Astrocyte (in vitro differentiated cells and primary cell): Measurements from ENCODE around the gene RC3H1. TPM values are rescaled to one million over a fixed set of nuclear protein-coding genes. Genes with fewer than 3 reads are reported as not detected.

Experiments used
- DNase-seq: peaks from one replicate; pipeline ENCODE4 v3.0.0-alpha.2; 2010; ENCODE audit warnings: low read depth
- FAIRE-seq: peaks from 2 replicates; lab custom pipeline; 2011; peaks lifted over from hg19 to GRCh38; lab: Jason Lieb, UNC
- H2AFZ ChIP-seq: 2 replicates; pipeline ENCODE4 v1.6.0; 2012; ENCODE audit warnings: low read depth, low read length, inconsistent platforms
- H3K27ac ChIP-seq: 2 replicates; pipeline ENCODE4 v1.5.1; 2011; ENCODE audit warnings: low read depth, low read length, inconsistent platforms
- H3K27me3 ChIP-seq: 2 replicates; pipeline ENCODE4 v1.6.0; 2011; ENCODE audit warnings: low read length, inconsistent platforms; ENCODE audit not compliant: insufficient read depth
- H3K36me3 ChIP-seq: 2 replicates; pipeline ENCODE4 v1.5.1; 2011; ENCODE audit warnings: low read length, inconsistent platforms; ENCODE audit not compliant: insufficient read depth
- H3K4me1 ChIP-seq: 2 replicates; pipeline ENCODE4 v1.5.1; 2011; ENCODE audit warnings: low read length, inconsistent platforms; ENCODE audit not compliant: insufficient read depth
- H3K4me2 ChIP-seq: 2 replicates; pipeline ENCODE4 v1.6.0; 2012; ENCODE audit warnings: low read length, inconsistent platforms
- H3K4me3 ChIP-seq: 2 replicates; pipeline ENCODE4 v1.5.1; 2011; ENCODE audit warnings: low read depth, mild to moderate bottlenecking, low read length, inconsistent platforms; ENCODE audit not compliant: insufficient read depth
- H3K79me2 ChIP-seq: 2 replicates; pipeline ENCODE4 v1.6.0; 2012; ENCODE audit warnings: mild to moderate bottlenecking, low read length, inconsistent platforms; ENCODE audit not compliant: insufficient read depth
- H3K9ac ChIP-seq: 2 replicates; pipeline ENCODE4 v1.6.0; 2012; ENCODE audit warnings: mild to moderate bottlenecking, low read length, inconsistent platforms
- H3K9me3 ChIP-seq: 2 replicates; pipeline ENCODE4 v1.5.1; 2012; ENCODE audit warnings: low read depth, mild to moderate bottlenecking, low read length, inconsistent platforms; ENCODE audit not compliant: insufficient read depth
- H4K20me1 ChIP-seq: 2 replicates; pipeline ENCODE4 v1.6.0; 2012; ENCODE audit warnings: low read length, inconsistent platforms; ENCODE audit not compliant: insufficient read depth
- H3K27ac Mint-ChIP-seq: one replicate; pipeline ENCODE4 v1.8.0; 2021; ENCODE audit warnings: mild to moderate bottlenecking, mixed read lengths; ENCODE audit not compliant: unreplicated experiment
- H3K27me3 Mint-ChIP-seq: one replicate; pipeline ENCODE4 v1.8.0; 2021; ENCODE audit warnings: low read depth, mixed read lengths; ENCODE audit not compliant: unreplicated experiment
- H3K36me3 Mint-ChIP-seq: one replicate; pipeline ENCODE4 v1.8.0; 2021; ENCODE audit warnings: low read depth, mixed read lengths; ENCODE audit not compliant: unreplicated experiment
- H3K4me1 Mint-ChIP-seq: one replicate; pipeline ENCODE4 v1.8.0; 2021; ENCODE audit warnings: low read depth, mixed read lengths; ENCODE audit not compliant: unreplicated experiment
- H3K4me3 Mint-ChIP-seq: one replicate; pipeline ENCODE4 v1.8.0; 2021; ENCODE audit warnings: mild to moderate bottlenecking, moderate library complexity, mixed read lengths; ENCODE audit not compliant: unreplicated experiment
- H3K9me3 Mint-ChIP-seq: one replicate; pipeline ENCODE4 v1.8.0; 2021; ENCODE audit warnings: mild to moderate bottlenecking, mixed read lengths; ENCODE audit not compliant: unreplicated experiment
- EZH2 ChIP-seq: IDR thresholded peaks from 2 replicates; pipeline ENCODE4 v1.6.1; 2012; ENCODE audit warnings: mild to moderate bottlenecking, low read length, inconsistent platforms; ENCODE audit not compliant: insufficient read depth
- total RNA-seq: library from RNA; stranded (reverse); gene quantifications from 2 replicates; pipeline ENCODE4 v1.2.1, GENCODE V29; 2021
- TF ChIP-seq, protein P1 (sequence below): IDR thresholded peaks from 2 replicates; pipeline ENCODE4 v1.5.1; 2011; ENCODE audit warnings: low read depth, mild to moderate bottlenecking, inconsistent platforms, low read length, moderate library complexity; ENCODE audit not compliant: insufficient read depth

The RC3H1 gene
- total RNA-seq, 1 donor from 2014 or later, result 38.1 TPM

DNA sequence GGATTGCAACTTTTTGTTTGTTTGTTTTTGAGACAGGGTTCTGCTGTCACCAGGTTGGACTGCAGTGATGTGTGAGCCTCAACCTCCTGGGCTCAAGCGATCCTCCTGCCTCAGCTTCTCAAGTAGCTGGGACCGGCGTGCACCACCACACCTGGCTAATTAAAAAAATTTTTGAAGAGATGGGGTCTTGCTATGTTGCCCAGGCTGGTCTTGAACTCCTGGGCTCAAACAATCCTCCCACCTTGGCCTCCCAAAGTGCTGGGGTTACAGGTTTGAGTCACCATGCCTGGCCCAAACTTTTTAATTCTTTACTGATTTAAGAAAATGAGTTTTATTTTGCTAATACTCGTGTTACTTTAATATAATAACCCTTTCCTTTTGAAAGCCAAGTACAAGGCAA lies 73.6 kb downstream of the RC3H1 start:
- TF ChIP-seq EZH2, result no peak
- TF ChIP-seq, protein P1, sequence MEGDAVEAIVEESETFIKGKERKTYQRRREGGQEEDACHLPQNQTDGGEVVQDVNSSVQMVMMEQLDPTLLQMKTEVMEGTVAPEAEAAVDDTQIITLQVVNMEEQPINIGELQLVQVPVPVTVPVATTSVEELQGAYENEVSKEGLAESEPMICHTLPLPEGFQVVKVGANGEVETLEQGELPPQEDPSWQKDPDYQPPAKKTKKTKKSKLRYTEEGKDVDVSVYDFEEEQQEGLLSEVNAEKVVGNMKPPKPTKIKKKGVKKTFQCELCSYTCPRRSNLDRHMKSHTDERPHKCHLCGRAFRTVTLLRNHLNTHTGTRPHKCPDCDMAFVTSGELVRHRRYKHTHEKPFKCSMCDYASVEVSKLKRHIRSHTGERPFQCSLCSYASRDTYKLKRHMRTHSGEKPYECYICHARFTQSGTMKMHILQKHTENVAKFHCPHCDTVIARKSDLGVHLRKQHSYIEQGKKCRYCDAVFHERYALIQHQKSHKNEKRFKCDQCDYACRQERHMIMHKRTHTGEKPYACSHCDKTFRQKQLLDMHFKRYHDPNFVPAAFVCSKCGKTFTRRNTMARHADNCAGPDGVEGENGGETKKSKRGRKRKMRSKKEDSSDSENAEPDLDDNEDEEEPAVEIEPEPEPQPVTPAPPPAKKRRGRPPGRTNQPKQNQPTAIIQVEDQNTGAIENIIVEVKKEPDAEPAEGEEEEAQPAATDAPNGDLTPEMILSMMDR, result no peak
- no peak overlapping the region for H3K4me2 ChIP-seq
- Mint-ChIP-seq H3K4me1 (peaks cover 4% of the 10 kb centered on the region), H3K4me3 (no peak overlapping the region), H3K9me3 (no peaks in the 10 kb centered on the region), H3K27ac (no peak overlapping the region), H3K36me3 (peaks cover 14% of the 10 kb centered on the region), H3K27me3 (no peaks in the 10 kb centered on the region)
- no peak overlapping the region for H2AFZ ChIP-seq
- no peaks in the 10 kb centered on the region for H4K20me1 ChIP-seq
- H3K79me2 ChIP-seq, result no peaks in the 10 kb centered on the region
- H3K4me3 ChIP-seq, result no peak overlapping the region
- FAIRE-seq (no peak), DNase-seq (no peak)
- no peaks in the 10 kb centered on the region for H3K27me3 ChIP-seq
- H3K9ac ChIP-seq, result no peak overlapping the region
- H3K36me3 ChIP-seq, result peaks cover 51% of the 10 kb centered on the region
- H3K9me3 ChIP-seq, result no peaks in the 10 kb centered on the region
- H3K4me1 ChIP-seq, result no peaks in the 10 kb centered on the region
- H3K27ac ChIP-seq, result no peak overlapping the region

DNA sequence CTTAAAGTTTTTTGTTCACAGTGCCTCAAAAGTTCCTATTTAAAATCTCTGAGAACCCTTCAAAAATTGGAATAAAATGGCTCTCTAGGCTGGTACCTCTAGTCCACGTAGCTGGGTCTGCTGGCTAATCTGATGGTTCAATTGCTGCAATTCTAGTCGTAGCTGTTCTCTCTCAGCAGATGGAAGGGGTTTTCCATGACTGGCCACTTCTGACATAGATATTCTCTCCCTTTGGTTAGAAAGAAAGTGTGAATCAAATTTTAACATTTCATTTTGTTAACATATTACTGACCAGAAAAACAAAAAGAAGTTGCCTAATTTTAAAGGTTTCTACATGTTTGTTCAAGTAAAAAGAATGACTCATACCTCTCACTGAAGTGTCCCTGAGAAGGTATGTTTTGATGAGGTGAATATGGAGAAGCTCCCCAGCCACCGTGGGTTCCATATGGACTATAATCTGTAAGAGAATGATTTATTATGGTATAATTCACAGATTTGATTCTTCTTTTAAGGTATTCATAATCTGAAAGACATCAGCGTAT lies 75.7 kb downstream of the RC3H1 start:
- H4K20me1 ChIP-seq, result no peaks in the 10 kb centered on the region
- no peak for DNase-seq
- H3K27me3 ChIP-seq, result no peaks in the 10 kb centered on the region
- no peaks in the 10 kb centered on the region for H3K4me1 ChIP-seq
- H3K36me3 ChIP-seq, result peaks cover 55% of the 10 kb centered on the region
- Mint-ChIP-seq H3K36me3 (peaks cover 16% of the 10 kb centered on the region), H3K27ac (no peak overlapping the region), H3K9me3 (no peaks in the 10 kb centered on the region), H3K27me3 (no peaks in the 10 kb centered on the region), H3K4me1 (peaks cover 4% of the 10 kb centered on the region), H3K4me3 (no peak overlapping the region)
- H3K27ac ChIP-seq, result no peak overlapping the region
- H3K79me2 ChIP-seq, result no peaks in the 10 kb centered on the region
- no peaks in the 10 kb centered on the region for H3K9me3 ChIP-seq
- H3K4me2 ChIP-seq, result no peak overlapping the region
- TF ChIP-seq EZH2, result no peak
- TF ChIP-seq, protein P1, result no peak
- FAIRE-seq, result no peak
- H2AFZ ChIP-seq, result no peak overlapping the region
- no peak overlapping the region for H3K9ac ChIP-seq
- no peak overlapping the region for H3K4me3 ChIP-seq

DNA sequence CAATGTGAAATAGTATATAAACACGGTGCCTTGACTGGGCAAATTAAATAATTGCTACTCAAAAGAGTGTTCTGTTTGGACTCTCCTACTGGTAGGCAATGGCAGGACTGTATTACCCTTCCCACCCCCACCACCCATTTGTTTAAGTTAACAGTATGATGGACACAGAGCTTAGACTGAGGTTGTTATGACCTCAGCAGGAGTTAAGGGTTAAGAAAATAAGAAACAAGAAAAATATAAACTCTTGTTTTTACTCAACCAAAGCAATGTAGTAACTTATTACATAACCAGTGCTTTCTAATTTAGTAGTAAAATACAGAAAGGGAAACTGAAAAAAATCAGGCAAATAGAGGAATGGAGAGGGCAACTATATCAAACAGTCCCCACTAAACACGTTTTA lies 85.1 kb downstream of the RC3H1 start:
- H3K9me3 Mint-ChIP-seq, result no peaks in the 10 kb centered on the region

More for the DNA sequence above, 85.1 kb downstream of the RC3H1 start:
- TF ChIP-seq, protein P1, result no peak
- no peak for TF ChIP-seq EZH2
- Histone ChIP-seq H3K27me3 (no peaks in the 10 kb centered on the region), H3K79me2 (no peaks in the 10 kb centered on the region), H3K4me1 (no peaks in the 10 kb centered on the region), H3K4me2 (no peak overlapping the region), H3K36me3 (peaks cover 38% of the 10 kb centered on the region), H3K9me3 (no peaks in the 10 kb centered on the region), H3K4me3 (no peak overlapping the region), H3K9ac (no peak overlapping the region), H4K20me1 (no peaks in the 10 kb centered on the region), H3K27ac (no peak overlapping the region), H2AFZ (no peak overlapping the region)
- H3K27me3 Mint-ChIP-seq, result no peaks in the 10 kb centered on the region
- H3K4me3 Mint-ChIP-seq, result no peak overlapping the region
- no peak for DNase-seq
- H3K36me3 Mint-ChIP-seq, result peaks cover 5% of the 10 kb centered on the region
- peaks cover 7% of the 10 kb centered on the region for H3K4me1 Mint-ChIP-seq
- H3K27ac Mint-ChIP-seq, result no peak overlapping the region
- FAIRE-seq, result no peak
